Stimulated activated CD4-positive, alpha-beta T cell treated with anti-CD3 and anti-CD28 coated beads, Interleukin-2, amount 100 ng/mL, for 24 hours (primary cell): ENCODE results near the gene PRAMEF11.
"Not testable (repeated sequence)": the region's sequence is repeated elsewhere in the genome, so short reads cannot be mapped to it uniquely, and the experiment has no call there.

Source experiments
- DNase-seq, 2 donors: peaks; one replicate each; pipeline ENCODE4 v3.0.0-alpha.2; 2020

Gene PRAMEF11

GRCh38 chr1:12831310-12831709, at the start of gene PRAMEF11:
PRAMEF11 (minus strand) TSS chr1:12831410; CDS start chr1:12828789, 2,621 bp downstream.
- DNase-seq, result not testable (repeated sequence)

GRCh38 chr1:12878453-12878852, 47.2 kb upstream of the PRAMEF11 start:
- not testable (repeated sequence) for DNase-seq

GRCh38 chr1:12863131-12863880, 32.1 kb upstream of the PRAMEF11 start:
- not testable (repeated sequence) for DNase-seq

- not testable (repeated sequence) for DNase-seq
Observed at GRCh38 chr1:12856786-12857185, 25.6 kb upstream of the PRAMEF11 start, which contains the start of gene PRAMEF2. PRAMEF2 (plus strand) TSS chr1:12857086; CDS start chr1:12859010, 1,924 bp downstream.

- DNase-seq, result no peak
Observed at GRCh38 chr1:12851779-12852178, 20.6 kb upstream of the PRAMEF11 start.

GRCh38 chr1:12848620-12849019, 17.4 kb upstream of the PRAMEF11 start, which contains the start of gene HNRNPCL1:
HNRNPCL1 (minus strand) TSS chr1:12848720; CDS start chr1:12848289, 431 bp downstream.
- DNase-seq, result not testable (repeated sequence)

- DNase-seq, result not testable (repeated sequence)
Observed at GRCh38 chr1:12833251-12833650, 2.0 kb upstream of the PRAMEF11 start.

GRCh38 chr1:12819061-12819460, 12.1 kb downstream of the PRAMEF11 start:
- not testable (repeated sequence) for DNase-seq

- no peak for DNase-seq
Observed at GRCh38 chr1:12811409-12811784, 19.8 kb downstream of the PRAMEF11 start.

- DNase-seq, result no peak
Observed at GRCh38 chr1:12810691-12811408, 20.4 kb downstream of the PRAMEF11 start.

GRCh38 chr1:12809933-12810332, 21.3 kb downstream of the PRAMEF11 start:
- DNase-seq, result no peak

- no peak for DNase-seq
Observed at GRCh38 chr1:12799730-12800129, 31.5 kb downstream of the PRAMEF11 start.

GRCh38 chr1:12798911-12799310, 32.3 kb downstream of the PRAMEF11 start:
- DNase-seq, result no peak

- DNase-seq, result not testable (repeated sequence)
Observed at GRCh38 chr1:12791097-12791496, 40.1 kb downstream of the PRAMEF11 start, which contains the start of gene PRAMEF1. PRAMEF1 (plus strand) TSS chr1:12791397; CDS start chr1:12793228, 1,831 bp downstream.

GRCh38 chr1:12784729-12785128, 46.5 kb downstream of the PRAMEF11 start:
- DNase-seq, result not testable (repeated sequence)

GRCh38 chr1:12783783-12784182, 47.4 kb downstream of the PRAMEF11 start:
- not testable (repeated sequence) for DNase-seq

- DNase-seq, result not testable (repeated sequence)
Observed at GRCh38 chr1:12781488-12781887, 49.7 kb downstream of the PRAMEF11 start.

GRCh38 chr1:12778907-12779306, 52.3 kb downstream of the PRAMEF11 start:
- no peak for DNase-seq

GRCh38 chr1:12778061-12778460, 53.1 kb downstream of the PRAMEF11 start:
- no peak for DNase-seq

- DNase-seq, result no peak
Observed at GRCh38 chr1:12776801-12777557, 54.2 kb downstream of the PRAMEF11 start.

GRCh38 chr1:12775443-12775842, 55.8 kb downstream of the PRAMEF11 start:
- DNase-seq, result no peak

GRCh38 chr1:12774801-12775345, 56.3 kb downstream of the PRAMEF11 start:
- DNase-seq, result no peak
